NCI-H2029 (cell line): ENCODE results near the gene PRR23C.
"Not testable (repeated sequence)": the region's sequence is repeated elsewhere in the genome, so short reads cannot be mapped to it uniquely, and the experiment has no call there.

Experiments used
- DNase-seq: peaks from one replicate; lab custom pipeline; 2025; lab: John Stamatoyannopoulos, UW

The PRR23C gene

DNA sequence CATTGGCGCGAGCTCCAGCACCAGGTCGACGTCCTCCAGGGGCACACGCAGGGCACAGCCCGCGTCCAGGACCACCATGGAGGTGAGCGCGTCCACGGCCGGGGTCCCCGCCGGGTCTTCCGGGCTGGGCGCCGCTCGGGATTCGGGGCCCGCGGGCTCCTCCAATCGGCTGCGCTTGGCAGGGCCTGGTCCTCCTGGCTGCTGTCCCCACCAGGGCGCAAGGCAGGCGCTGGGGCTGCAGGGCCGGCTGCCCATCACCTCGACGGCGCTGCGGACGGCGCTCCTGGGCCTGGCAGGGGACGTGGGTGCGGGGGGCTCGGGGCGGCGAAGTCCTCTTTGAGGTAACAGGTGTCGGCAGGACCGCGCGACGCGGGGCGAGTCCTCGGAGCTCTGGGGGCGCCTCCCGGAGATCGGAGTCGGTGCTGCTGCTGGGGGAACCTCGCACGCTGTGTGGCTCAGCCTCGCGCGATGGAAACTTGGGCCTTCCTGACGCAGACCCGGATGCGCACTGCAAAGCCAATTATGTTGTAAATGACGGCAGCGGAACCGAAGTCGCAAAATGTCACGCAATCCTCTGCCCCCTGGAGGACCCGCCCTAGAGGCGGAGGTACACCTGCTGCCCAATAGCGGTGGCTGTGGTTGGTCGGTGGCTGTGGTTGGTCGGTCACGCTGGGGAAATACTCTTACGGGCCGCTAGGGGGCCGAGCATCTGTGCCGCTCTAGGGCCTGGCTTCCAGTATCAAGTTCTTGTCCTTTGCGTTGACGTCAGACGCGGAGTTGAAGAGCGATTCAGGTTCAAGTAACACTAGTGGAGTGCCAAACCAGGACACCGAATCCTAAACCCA lies at the start of gene PRR23C:
Gene PRR23C (minus strand): TSS at position 527 of the 845 bp plus-strand sequence. CDS start 272 bp downstream, at position 255.
- no peak for DNase-seq

DNA sequence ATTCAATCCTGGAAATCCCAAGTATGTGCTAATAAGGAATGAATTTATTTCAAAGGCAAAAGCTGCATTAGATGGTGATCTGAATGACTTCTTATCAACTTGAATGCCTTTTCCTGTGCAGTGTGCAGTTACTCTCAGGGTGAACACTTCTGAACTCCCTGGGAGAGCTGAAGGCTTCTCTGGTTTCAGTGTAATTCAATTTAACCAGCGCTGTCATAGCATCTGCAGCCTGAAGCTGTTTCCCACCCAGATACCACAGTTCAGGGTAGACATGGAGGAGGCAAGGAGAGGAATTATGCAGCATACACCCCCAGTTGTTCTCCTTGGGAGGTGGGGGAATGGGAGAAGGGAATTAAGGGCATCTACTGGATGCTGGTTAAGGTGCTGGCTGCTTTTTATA lies 49.1 kb upstream of the PRR23C start:
- DNase-seq = no peak

DNA sequence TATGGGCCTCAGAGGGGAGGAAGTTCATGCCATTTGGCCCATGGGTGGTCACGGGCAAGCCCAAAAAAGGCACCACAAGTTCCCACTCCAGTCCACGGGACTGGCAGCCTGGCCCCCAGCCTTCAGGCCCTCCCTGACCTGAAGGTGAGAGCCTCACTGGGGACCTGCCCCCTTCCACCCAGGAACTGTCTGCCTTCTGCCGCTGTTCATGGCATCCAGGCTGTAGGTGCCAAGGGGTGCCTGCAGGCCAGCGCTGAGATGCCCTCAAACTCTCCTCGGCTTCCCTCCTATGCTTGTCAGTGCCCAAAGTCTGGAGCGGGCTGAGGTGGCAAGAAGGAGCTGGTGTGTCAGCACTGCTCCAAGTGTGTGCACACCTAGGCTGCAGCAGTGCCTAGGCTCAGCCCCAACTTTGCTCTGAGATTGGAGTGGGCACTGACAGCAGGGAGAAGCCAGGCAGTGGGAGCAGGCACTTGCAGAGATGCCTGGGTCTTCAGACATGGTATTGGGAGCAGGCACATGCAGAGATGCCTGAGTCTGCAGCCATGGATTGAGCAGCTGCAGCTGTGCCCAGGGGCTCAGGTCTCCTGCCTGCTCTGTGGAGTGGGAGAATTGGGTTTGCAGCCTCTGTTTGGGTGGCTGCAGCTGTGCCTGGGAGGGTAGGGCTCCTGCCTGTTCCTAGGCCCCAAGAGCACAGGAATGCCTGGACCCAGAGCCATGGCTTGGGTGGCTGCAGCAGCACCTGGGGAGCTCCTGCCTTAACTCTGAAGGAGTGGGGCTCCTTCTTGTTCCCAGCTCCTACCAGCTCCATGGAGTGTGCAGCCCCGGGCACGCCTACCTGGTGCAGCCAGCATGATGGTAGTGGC lies 44.0 kb upstream of the PRR23C start:
- no peak for DNase-seq

DNA sequence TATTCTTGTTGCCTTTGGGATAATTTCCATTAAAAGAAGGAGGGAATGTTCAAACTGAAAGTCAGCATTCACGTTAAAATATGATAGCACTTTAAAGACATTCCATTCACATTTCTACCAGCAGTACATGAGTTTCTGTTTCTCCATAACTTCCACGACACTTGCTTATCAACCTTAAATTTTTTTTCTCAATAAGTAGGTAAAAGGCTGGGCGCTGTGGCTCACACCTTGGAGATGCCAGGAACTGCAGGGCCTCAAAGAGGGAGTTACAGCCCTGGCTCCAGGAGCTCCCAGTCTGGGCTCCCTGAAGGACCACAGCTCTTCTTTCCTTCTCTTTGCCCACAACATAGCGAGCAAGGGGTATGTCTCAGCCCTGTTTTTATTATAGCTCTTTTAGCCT lies 42.9 kb upstream of the PRR23C start:
- no peak for DNase-seq

DNA sequence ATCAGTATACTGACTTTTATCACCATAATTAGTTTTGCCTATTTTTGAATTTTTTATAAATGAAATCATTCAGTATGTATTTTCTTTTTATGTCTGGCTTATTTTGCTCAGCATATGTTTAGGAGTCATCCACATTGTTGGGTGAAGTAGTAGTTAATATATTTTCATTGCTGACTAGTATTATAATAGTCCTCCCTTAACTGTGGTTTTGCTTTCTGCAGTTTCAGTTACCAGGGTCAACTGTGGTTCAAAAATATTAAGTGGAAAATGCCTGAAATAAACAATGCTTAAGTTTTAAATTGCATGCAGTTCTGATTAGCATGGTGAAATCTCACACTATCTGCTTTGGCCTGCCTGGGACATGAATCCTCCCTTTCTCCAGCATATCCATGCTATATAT lies 39.5 kb upstream of the PRR23C start:
- DNase-seq = no peak

DNA sequence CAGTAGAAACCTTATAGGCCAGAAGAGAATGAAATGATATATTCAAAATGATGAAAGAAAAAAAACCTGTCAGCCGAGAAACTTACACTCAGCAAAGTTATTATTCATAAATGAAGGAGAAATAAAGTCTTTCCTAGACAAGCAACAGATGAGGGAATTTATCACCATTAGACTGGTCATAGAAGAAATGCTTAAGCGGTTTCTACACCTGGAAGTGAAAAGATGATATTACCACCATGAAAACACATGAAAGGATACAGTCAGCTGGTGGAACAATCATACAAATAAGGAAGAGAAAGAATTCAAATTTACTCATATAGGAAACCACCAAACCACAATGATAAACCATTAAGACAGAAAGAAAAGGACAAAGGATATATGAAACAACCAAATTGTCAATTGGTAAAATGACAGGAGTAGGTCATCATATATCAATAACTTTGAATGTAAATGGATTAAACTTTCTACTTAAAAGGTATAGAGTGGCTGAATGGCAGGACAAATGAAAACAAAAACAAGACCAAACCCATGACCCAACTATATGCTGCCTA lies 29.9 kb upstream of the PRR23C start:
- DNase-seq = no peak

DNA sequence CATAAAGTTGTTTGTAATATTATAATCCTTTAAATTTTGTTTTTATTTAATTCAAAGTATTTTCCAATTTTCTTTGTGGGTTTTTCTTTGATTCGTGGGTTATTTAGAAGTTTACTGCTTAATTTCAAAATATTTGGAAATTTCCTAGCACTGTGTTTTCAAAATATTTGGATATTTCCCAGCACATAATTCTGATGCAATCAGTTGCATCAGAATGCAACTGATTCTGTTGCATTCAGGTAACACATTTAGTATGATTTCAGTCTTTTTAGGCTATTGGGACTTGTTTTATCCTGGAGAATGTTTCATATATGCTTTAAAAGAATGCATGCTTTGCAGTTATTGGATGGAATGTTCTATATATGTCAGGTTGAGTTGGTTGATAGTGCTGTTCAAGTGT lies 18.2 kb upstream of the PRR23C start:
- DNase-seq = no peak

DNA sequence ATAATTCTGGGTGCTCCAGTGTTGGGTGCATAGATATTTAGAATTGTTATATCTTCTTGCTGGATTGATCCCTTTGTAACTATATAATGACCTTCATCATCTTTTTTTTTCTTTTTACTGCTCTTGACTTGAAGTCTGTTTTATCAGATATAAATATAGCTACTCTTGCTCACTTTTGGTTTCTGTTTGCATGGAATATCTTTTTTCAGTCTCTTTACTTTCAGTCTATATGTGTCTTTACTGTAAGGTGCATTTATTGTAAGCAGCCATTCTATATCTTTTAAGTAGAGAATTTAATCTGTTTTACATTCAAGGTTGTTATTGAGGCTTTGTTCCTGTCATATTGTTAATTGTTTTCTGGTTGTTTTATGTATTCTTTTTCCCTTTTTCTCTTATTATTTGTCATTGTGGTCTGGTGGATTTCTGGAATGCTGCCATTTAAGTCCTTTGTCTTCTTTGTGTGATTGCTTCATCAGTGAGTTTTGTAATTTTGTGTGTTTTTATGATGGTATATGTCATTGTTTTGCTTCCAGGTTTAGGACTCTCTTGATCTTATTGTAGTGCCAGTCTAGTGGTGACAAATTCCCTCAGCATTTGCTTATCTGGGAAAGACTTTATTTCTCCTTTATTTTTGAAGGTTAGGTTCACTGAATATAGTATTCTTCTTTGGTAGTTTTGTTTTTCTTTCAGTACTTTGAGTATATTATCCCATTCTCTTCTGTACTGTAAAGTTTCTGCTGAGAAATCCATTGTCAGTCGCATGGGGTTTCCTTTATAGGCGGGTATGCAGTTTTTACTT lies 8.3 kb upstream of the PRR23C start:
- no peak for DNase-seq

DNA sequence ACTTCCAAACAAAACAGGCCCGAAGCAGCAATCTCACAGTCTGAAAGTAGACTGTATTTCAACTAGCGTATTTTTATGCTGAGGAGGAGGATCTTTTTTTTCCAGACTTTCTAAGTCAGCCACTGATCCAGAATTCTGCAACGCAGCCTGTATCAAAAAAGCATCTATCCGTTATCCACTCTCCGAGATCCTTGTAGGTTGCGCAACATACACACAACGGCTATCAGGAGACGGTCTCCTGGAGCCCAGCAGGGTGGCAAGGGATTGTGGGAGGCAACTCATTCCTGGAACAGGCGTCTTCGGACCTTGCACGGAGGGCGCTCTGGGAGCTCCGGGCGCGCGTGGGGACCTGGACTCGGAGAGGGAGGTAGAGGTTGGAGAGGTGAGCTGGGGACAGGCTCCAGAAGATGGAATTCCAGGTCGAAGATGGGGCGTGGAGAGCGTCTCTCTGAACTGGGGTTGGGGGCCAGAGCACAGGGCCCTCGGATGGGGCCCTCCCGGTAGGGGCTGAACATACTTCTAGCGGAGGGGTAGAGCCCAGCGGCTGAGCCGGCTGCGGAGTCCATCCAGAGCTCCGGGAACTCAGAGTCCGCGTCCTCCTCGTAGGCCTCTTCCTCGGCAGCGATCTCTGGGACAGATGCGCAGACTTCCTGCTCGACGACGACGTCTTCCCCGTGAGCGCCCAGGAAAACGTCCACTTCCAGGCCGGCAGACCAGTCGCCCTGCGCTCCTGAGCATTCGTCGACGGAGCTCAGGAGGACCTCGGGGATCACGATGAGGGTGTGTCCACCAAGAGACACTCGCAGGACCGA lies 932 bp downstream of the PRR23C start:
- DNase-seq = no peak

DNA sequence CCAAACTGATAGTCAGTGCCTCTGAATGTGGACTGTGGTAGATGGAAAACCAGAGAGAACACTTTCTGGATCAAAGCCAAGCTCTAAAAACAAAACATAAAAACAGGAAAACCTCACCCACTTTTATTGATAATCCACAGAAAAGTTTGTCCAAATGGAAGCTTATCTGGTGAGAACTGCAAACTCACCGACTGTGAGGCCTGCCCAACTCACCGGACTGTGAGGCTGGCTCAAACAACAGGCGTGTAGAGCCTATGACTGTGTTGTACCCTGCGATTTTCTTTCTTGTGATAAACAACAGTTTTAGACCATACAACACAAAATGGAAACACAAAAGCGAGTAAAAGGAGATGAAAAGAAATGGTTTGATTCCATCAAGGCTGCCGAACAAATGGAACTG lies 7.2 kb downstream of the PRR23C start:
- no peak for DNase-seq

DNA sequence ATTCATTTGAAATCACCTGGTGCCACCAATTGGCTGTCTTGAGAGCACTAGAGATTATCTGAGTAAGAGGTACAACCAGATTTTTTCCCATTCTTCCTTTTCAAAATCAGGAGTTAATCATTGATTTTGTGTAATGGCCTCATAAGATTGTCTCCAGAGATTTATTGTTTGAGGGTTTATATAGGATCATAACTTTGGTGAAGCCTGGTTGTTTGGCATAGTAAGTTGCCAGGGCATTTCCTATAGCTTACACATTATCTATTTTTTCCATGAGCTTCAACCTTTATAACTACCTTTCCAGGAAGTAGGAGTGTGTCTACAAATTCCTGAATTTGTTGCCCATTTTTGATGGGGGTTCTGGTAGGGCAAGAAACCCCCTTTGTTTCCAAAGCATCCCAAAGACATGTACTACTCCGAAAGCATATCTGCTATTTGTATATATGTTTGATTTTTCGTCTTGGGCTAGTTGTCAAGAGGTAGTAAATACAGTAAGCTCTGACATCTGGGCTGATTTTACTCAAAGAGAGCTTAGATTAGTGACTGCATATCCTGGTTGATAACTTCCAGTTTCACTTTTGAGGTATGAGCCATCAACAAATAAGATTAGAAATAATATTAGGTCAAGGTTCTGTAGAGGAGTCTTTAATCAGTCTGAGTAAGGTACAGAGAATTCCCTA lies 12.2 kb downstream of the PRR23C start:
- DNase-seq = no peak

DNA sequence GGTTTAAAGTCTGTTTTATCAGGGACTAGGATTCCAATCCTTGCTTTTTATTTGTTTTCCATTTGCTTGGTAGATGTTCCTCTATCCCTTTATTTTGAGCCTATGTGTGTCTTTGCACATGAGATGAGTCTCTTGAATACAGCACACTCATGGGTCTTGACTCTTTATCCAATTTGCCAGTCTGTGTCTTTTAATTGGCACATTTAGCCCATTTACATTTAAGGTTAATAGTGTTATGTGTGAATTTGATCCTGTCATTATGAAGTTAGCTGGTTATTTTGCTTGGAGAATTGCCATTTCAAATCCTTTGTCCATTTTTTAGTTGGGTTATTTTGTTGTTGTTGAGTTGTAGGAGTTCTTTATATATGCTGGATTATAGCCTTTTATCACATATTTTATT lies 14.1 kb downstream of the PRR23C start:
- not testable (repeated sequence) for DNase-seq

DNA sequence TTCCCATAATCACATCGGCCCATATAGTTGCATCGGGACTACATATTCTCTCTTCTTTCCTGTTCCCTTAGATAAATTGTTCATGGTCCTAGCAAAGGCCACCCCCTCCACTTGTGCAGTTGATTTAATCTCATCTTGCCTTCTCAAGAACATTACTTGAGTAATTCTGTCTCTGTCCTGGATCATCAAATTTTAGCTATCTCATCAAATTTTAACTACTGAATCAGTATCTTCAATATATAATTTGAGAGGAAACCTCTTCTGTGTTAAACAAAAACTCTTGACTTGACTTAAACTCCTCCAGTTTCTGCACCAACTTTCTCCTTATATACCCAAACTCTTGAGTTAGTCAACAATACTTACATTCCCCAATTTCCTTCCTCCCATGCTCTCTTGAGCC lies 19.7 kb downstream of the PRR23C start:
- DNase-seq = no peak

DNA sequence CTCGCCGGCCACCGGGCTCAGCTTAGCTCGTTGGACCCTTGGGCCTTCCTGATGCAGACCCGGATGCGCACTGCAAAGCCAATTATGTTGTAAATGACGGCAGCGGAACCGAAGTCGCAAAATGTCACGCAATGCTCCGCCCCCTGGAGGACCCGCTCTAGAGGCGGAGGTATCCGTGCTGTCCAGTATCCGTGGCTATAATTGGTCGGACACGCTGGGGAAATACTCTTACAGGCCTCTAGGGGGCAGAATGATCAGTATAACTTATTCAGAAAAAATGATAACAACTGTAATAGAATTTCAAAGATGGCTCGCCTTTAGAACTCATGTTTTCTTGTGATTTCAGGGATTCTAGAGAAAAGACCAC lies 23.8 kb downstream of the PRR23C start, which contains the start of gene PRR23B:
Gene PRR23B (minus strand): TSS at position 59 of the 367 bp plus-strand sequence. CDS start 265 bp downstream, outside the sequence.
- no peak for DNase-seq

DNA sequence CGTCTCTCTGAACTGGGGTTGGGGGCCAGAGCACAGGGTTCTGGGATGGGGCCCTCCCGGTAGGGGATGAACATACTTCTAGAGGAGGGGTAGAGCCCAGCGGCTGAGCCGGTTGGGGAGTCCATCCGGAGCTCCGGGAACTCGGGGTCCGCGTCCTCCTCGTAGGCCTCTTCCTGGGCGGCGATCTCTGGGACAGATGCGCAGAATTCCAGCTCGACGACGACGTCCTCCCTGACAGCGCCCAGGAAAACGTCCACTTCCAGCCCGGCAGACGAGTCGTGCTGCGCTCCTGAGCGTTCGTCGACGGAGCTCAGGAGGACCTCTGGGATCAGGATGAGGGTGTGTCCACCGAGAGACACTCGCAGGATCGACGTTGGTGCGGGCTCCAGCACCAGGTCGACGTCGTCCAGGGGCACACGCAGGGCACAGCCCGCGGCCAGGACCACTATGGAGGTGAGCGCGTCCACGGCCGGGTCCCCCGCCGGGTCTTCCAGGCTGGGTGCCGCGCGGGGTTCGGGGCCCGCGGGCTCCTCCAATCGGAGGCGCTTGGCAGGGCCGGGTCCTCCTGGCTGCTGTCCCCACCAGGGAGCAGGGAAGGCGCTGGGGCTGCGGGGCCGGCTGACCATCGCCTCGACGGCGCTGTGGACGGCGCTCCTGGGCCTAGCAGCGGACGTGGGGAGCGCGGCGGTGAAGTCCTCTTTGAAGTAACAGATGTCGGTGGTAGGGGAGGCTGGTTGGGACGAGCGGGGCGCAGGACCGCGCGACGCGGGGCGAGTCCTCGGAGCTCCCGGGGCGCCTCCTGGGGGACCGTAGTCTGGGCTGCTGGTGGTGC lies 24.4 kb downstream of the PRR23C start:
- DNase-seq = no peak

DNA sequence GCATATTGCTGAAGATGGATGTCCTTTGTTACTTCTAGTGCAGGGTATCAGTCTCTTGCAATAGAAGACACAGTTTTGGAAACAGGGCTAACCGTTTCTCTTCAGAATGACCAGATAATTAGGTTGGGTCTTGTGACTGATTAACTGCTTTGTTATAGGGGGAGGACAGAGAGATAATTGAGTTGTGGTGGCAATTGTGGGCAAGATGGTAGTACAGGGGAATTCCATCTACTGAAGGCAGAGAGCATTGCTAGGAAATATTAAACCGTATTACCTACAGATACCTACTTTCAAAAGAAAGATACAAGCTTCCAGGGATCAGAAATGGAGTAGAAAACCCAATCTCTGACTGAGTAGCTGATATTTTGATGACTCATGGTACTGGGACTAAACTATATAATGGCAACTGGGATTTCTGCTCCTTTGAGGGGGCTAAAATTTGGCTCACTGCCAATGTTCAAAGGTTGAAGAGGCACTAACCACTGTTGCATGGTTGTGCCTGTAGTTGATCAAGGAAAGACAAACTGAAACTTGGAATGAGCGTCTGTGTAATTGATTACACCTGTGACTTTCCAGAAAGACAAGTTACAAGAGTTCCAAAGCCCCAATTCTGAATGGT lies 28.2 kb downstream of the PRR23C start:
- no peak for DNase-seq

DNA sequence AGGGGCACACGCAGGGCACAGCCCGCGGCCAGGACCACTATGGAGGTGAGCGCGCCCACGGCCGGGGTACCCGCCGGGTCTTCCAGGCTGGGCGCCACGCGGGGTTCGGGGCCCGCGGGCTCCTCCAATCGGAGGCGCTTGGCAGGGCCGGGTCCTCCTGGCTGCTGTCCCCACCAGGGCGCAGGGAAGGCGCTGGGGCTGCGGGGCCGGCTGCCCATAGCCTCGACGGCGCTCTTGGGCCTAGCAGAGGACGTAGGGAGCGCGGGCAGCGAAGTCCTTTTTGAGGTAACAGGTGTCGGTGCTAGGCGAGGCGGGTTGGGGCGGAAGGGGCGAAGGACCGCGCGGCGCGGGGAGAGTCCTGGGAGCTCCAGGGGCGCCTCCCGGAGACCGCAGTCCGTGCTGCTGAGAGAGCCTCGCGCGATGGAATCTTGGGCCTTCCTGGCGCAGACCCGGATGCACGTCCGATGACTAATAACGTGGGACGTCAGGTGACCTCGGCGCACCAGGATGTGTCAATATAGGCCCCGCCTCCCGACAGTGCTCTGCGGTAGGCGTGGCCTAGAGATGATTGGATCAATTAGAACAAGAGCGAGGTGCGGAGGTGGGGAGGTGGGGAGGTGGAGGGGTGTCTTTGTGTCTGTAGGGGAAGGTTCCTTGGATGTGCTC lies 38.5 kb downstream of the PRR23C start, which contains the start of gene PRR23A:
Gene PRR23A (minus strand): TSS at position 218 of the 666 bp plus-strand sequence. CDS start 0 bp downstream, at position 218.
- DNase-seq = no peak

DNA sequence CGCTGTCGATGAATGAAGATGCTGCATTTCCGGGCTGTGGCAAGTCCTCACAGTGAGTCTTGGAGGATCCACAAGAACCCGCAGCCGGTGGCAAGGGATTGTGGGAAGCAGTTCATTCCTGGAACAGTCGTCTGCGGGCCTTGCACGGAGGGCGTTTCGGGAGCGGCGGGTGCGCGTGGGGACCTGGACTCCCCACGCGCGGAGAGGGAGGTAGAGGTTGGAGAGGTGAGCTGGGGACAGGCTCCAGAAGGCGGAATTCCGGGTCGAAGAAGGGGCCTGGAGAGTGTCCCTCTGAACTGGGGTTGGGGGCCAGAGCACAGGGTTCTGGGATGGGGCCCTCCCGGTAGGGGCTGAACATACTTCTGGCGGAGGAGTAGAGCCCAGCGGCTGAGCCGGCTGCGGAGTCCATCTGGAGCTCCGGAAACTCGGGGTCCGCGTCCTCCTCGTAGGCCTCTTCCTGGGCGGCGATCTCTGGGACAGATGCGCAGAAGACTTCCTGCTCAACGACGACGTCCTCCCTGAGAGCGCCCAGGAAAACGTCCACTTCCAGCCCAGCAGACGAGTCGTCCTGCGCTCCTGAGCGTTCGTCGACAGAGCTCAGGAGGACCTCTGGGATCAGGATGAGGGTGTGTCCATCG lies 39.2 kb downstream of the PRR23C start:
- DNase-seq = no peak
